ENCODE data around the gene ZFX. TPM values are rescaled to one million over a fixed set of nuclear protein-coding genes. Genes with fewer than 3 reads are reported as not detected.

The ZFX gene
- total and polyA plus RNA-seq, 2 of the 8 experiments (the other 6 are each of a cell fraction or from before 2014, with no cell fraction given) = 2.8 to 22.0 TPM

DNA sequence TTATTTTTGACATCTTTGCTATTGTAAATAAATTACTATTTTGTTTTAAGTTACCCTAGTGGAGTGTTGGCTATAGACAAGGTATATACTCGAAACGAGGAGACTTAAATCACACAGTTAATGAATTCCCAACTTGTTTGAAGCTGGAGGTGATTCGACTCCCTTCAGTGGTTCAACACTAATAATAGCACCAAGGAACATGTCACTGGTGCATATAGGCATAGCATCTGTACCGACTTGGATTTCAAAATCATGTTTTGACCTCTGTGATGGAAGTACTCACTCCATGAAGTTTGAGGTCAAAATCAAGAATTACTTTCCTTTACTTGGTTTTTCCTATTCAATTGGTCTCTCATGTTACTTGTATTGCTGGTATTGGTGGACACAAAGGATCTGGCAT lies 66.5 kb downstream of the ZFX start:
- no peak overlapping the region for H2BK15ac ChIP-seq (ENCODE audit: low read length)
- DNase-seq (ENCODE audit: low read depth in 1 of 2, low spot score in 2 of 2) = no peak
- H3K4me3 ChIP-seq (ENCODE audit: extremely low read depth in 1 of 4, insufficient read depth in 2 of 4, low read depth in 3 of 4, low read length in 4 of 4) = no peak overlapping the region
- H3K23ac ChIP-seq (ENCODE audit: insufficient read length) = no peak overlapping the region
- no peak overlapping the region for H3K27ac ChIP-seq (ENCODE audit: low read depth, low read length)
- no peak overlapping the region for H3K9ac ChIP-seq (replicated peaks in 1 of 4; ENCODE audit: extremely low read depth in 1 of 4, low read depth in 3 of 4, low read length in 3 of 4)
- peaks cover 0 to 4% (median 1%) of the 10 kb centered on the region in 4 experiments; a peak in 3 of 7 replicates for H3K4me1 ChIP-seq (replicated peaks in 1 of 4; ENCODE audit: control insufficient read depth in 3 of 4, insufficient read depth in 4 of 4, low read length in 3 of 4)
- H3K56ac ChIP-seq (replicated peaks; ENCODE audit: insufficient read length, low read depth, low read length) = no peak overlapping the region
- H2BK5ac ChIP-seq (ENCODE audit: low read depth, low read length) = no peak overlapping the region
- POLR2A ChIA-PET (ENCODE audit: partially characterized antibody) = interaction anchor here (1.4 kb wide), 1 partner anchor 67 kb away, joined by 3 read pairs; the partner anchor contains the start of gene ZFX
- no peak overlapping the region for H3K4me2 ChIP-seq (ENCODE audit: insufficient read depth in 1 of 2, low read depth in 2 of 2, low read length in 2 of 2)
- H3K27me3 ChIP-seq (replicated peaks in 1 of 4; ENCODE audit: control insufficient read depth in 3 of 4, extremely low read depth in 1 of 4, insufficient read depth in 3 of 4, low read length in 3 of 4) = no peaks in the 10 kb centered on the region
- H2AFZ ChIP-seq (ENCODE audit: low read length) = no peak overlapping the region
- H4K5ac ChIP-seq (ENCODE audit: insufficient read length, low read depth, low read length) = no peak overlapping the region
- H3K9me3 ChIP-seq (ENCODE audit: insufficient read depth in 2 of 2, low read depth in 1 of 2, low read length in 1 of 2) = no peaks in the 10 kb centered on the region
- H3K36me3 ChIP-seq (ENCODE audit: control insufficient read depth in 2 of 4, insufficient read depth in 4 of 4, low read length in 3 of 4) = peaks cover 0 to 8% (median 3%) of the 10 kb centered on the region in 4 experiments; a peak in 3 of 8 replicates
- H3K23me2 ChIP-seq (ENCODE audit: low read depth, low read length) = no peaks in the 10 kb centered on the region
- FAIRE-seq = no peak
- no peak overlapping the region for H2BK12ac ChIP-seq (ENCODE audit: low read depth, low read length)
- no peaks in the 10 kb centered on the region for H3K79me1 ChIP-seq (ENCODE audit: low read depth, low read length)
- H3K14ac ChIP-seq (ENCODE audit: insufficient read length) = no peak overlapping the region
- H3K79me2 ChIP-seq (ENCODE audit: control insufficient read depth in 1 of 2, insufficient read depth in 2 of 2, low read length in 2 of 2) = no peaks in the 10 kb centered on the region
- WGBS, 2 experiments (ENCODE audit: extremely low coverage in 1 of 2, insufficient coverage in 1 of 2, insufficient read length in 1 of 2, insufficient replicate concordance in 2 of 2, low coverage in 1 of 2, low lambda C conversion rate in 2 of 2, missing lambda C conversion rate in 1 of 2) = 88% methylated on average over 4 of the region's 4 CpGs; no CpG with 5 or more reads in 1 of the 2 experiments
- H2AK5ac ChIP-seq (ENCODE audit: low read depth, low read length) = no peak overlapping the region
- H3K18ac ChIP-seq (ENCODE audit: extremely low read depth, low read length) = no peak overlapping the region
- no peak overlapping the region for H3K4ac ChIP-seq (replicated peaks; ENCODE audit: insufficient read length, low read depth, low read length)
- no peak overlapping the region for H4K8ac ChIP-seq (ENCODE audit: extremely low read depth, insufficient read depth, low read length)
- H4K20me1 ChIP-seq (replicated peaks in 1 of 2; ENCODE audit: control insufficient read depth in 1 of 2, insufficient read depth in 2 of 2, low read length in 2 of 2) = no peaks in the 10 kb centered on the region
- no peak overlapping the region for H2BK20ac ChIP-seq (ENCODE audit: low read length)
- H4K91ac ChIP-seq (replicated peaks; ENCODE audit: insufficient read length, low read length) = no peak overlapping the region
- CTCF ChIA-PET (ENCODE audit: partially characterized antibody) = no interaction called here
- H2BK120ac ChIP-seq (replicated peaks; ENCODE audit: low read depth, low read length) = no peak overlapping the region
- TF ChIP-seq, protein P1, sequence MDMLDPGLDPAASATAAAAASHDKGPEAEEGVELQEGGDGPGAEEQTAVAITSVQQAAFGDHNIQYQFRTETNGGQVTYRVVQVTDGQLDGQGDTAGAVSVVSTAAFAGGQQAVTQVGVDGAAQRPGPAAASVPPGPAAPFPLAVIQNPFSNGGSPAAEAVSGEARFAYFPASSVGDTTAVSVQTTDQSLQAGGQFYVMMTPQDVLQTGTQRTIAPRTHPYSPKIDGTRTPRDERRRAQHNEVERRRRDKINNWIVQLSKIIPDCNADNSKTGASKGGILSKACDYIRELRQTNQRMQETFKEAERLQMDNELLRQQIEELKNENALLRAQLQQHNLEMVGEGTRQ (IDR thresholded peaks at IDR 0.05; ENCODE audit: low read length) = no peak

All from H1 (cell line).